A549 (cell line): Measurements from ENCODE around the gene ARHGEF18. TPM values are rescaled to one million over a fixed set of nuclear protein-coding genes. Genes with fewer than 3 reads are reported as not detected.

ENCODE experiments used
- ATAC-seq, 2 experiments: fragments of 200-7000 bp in 1 of 2; fragments of >200 bp in 1 of 2; cut with Nextera tagmentation in 1 of 2; cut with Tn5 transposase in 1 of 2; 3 replicates each; pipeline versions ENCODE4 v1.8.0 to v1.9.1; 2018 to 2020; ENCODE audit warnings: mild to moderate bottlenecking in 1 of 2, moderate library complexity in 1 of 2
- CTCF ChIA-PET: fragments of 300-600 bp; sonication (Branson Sonifier 250); formaldehyde crosslinking; extraction: SDS; loops from one replicate; lab custom pipeline; 2021; ENCODE audit warnings: antibody characterized with exemption, inconsistent platforms; lab: Yijun Ruan, JAX
- POLR2A ChIA-PET: fragments of 350-600 bp; formaldehyde crosslinking; extraction: SDS; loops from one replicate; lab custom pipeline; 2021; ENCODE audit warnings: antibody characterized with exemption, inconsistent platforms; lab: Yijun Ruan, JAX
- DNase-seq, 2 experiments: peaks; one replicate each; pipeline versions ENCODE4 v3.0.0 to v3.0.0-alpha.2; 2011 to 2016; ENCODE audit warnings: low read depth in 1 of 2, low spot score in 1 of 2
- FAIRE-seq: peaks from 2 replicates; lab custom pipeline; 2011; peaks lifted over from hg19 to GRCh38; lab: Jason Lieb, UNC
- H3K27ac ChIP-seq, 2 experiments: fragments of >200 bp; sonication (Bioruptor Twin); formaldehyde crosslinking; 3 replicates each; pipeline ENCODE4 v1.5.1; 2016 to 2017
- H3K4me1 ChIP-seq: fragments of >200 bp; sonication (Bioruptor Twin); formaldehyde crosslinking; 3 replicates; pipeline ENCODE4 v1.6.1; 2016
- H3K4me2 ChIP-seq: fragments of >200 bp; sonication (Bioruptor Twin); formaldehyde crosslinking; 3 replicates; pipeline ENCODE4 v1.6.1; 2016
- H3K4me3 ChIP-seq: fragments of >200 bp; sonication (Bioruptor Twin); formaldehyde crosslinking; 3 replicates; pipeline ENCODE4 v1.5.1; 2016
- H3K9me3 ChIP-seq: fragments of >200 bp; sonication (Bioruptor Twin); formaldehyde crosslinking; 3 replicates; pipeline ENCODE4 v1.6.1; 2016
- CHD4 ChIP-seq: fragments of 200-600 bp; sonication (generic); IDR thresholded peaks from 2 replicates; pipeline ENCODE4 v1.6.1; 2016; ENCODE audit warnings: antibody characterized with exemption, mild to moderate bottlenecking, borderline replicate concordance
- EHMT2 ChIP-seq: fragments of 200-600 bp; sonication (generic); IDR thresholded peaks from 2 replicates; pipeline ENCODE4 v1.6.1; 2016; ENCODE audit warnings: antibody characterized with exemption, low read depth, mild to moderate bottlenecking, moderate library complexity
- FOSB ChIP-seq: fragments of 250-450 bp; sonication (Bioruptor Pico); IDR thresholded peaks from 2 replicates; pipeline ENCODE4 v1.5.0; 2020; ENCODE audit warnings: mild to moderate bottlenecking, moderate library complexity
- GATA3 ChIP-seq: IDR thresholded peaks from 2 replicates; pipeline ENCODE4 v1.6.1; 2012; ENCODE audit warnings: borderline replicate concordance
- HDAC2 ChIP-seq: fragments of 200-600 bp; sonication (generic); IDR thresholded peaks from 2 replicates; pipeline ENCODE4 v1.6.1; 2016
- HOXB13 ChIP-seq: fragments of 250-450 bp; sonication (Bioruptor Pico); IDR thresholded peaks from 2 replicates; pipeline ENCODE4 v1.5.0; 2020; ENCODE audit warnings: low read depth, mild to moderate bottlenecking, moderate library complexity
- MAZ ChIP-seq: fragments of 150-350 bp; IDR thresholded peaks from 2 replicates; pipeline ENCODE4 v1.6.1; 2014; ENCODE audit warnings: antibody characterized with exemption, low read depth, low read length, borderline replicate concordance
- MYC ChIP-seq: IDR thresholded peaks from 2 replicates; pipeline ENCODE4 v1.6.1; 2012; ENCODE audit warnings: mild to moderate bottlenecking, inconsistent platforms, low read length, improper control_type of control experiment, borderline replicate concordance
- NPAS2 ChIP-seq: fragments of 250-450 bp; sonication (Bioruptor Pico); IDR thresholded peaks from 2 replicates; pipeline ENCODE4 v1.8.0; 2022; ENCODE audit warnings: mild to moderate bottlenecking, moderate library complexity, borderline replicate concordance
- NR3C1 ChIP-seq: fragments of >200 bp; sonication (Bioruptor Twin); formaldehyde crosslinking; IDR thresholded peaks from 3 replicates; pipeline ENCODE4 v1.6.1; 2017
- POLR2AphosphoS2 ChIP-seq: conservative IDR thresholded peaks from 2 replicates; pipeline ENCODE4 v1.6.1; 2012; ENCODE audit warnings: low read length, improper control_type of control experiment, inconsistent platforms
- RARB ChIP-seq: fragments of 250-450 bp; sonication (Bioruptor Pico); IDR thresholded peaks from 2 replicates; pipeline ENCODE4 v1.8.0; 2021; ENCODE audit warnings: mild to moderate bottlenecking, moderate library complexity
- RCOR1 ChIP-seq: fragments of 150-350 bp; IDR thresholded peaks from 2 replicates; pipeline ENCODE4 v1.6.1; 2014; ENCODE audit warnings: antibody characterized with exemption, low read length, low read depth
- RFX5 ChIP-seq: fragments of 450-650 bp; IDR thresholded peaks from 2 replicates; pipeline ENCODE4 v1.7.1; 2014; ENCODE audit warnings: antibody characterized with exemption, mild to moderate bottlenecking, moderate library complexity
- SREBF2 ChIP-seq: fragments of 450-650 bp; IDR thresholded peaks from 2 replicates; pipeline ENCODE4 v1.6.1; 2014; ENCODE audit warnings: mild to moderate bottlenecking, moderate library complexity
- ZNF302 ChIP-seq: fragments of 250-450 bp; sonication (Bioruptor Pico); IDR thresholded peaks from 2 replicates; pipeline ENCODE4 v1.9.0; 2021; ENCODE audit warnings: inconsistent platforms, mild to moderate bottlenecking, moderate library complexity
- WGBS: methylation state at CpG from one replicate; pipeline ENCODE4 v1.1.6; 2017; ENCODE audit errors: missing lambda C conversion rate; 5-methylcytosine and 5-hydroxymethylcytosine counted together
- polyA plus RNA-seq, 4 experiments: library from polyadenylated mRNA; depleted of rRNA in 3 of 4; stranded (reverse); fragments of >200 nt; fragmentation: RNase III in 1 of 4; extraction: RNeasy Plus Mini Kit Qiagen cat#74134 plus additional on column Dnase treatment in 1 of 4; gene quantifications; 2 replicates in 3 of 4; 3 replicates in 1 of 4; pipeline ENCODE4 v1.2.3, GENCODE V29; 2011 to 2017
- TF ChIP-seq, protein P1 (sequence below): fragments of >200 bp; sonication (Bioruptor Twin); formaldehyde crosslinking; IDR thresholded peaks from 3 replicates; pipeline ENCODE4 v1.6.1; 2016
- TF ChIP-seq, protein P2 (sequence below): fragments of >200 bp; sonication (Bioruptor Twin); formaldehyde crosslinking; IDR thresholded peaks from 2 replicates; pipeline ENCODE4 v1.6.1; 2016
- TF ChIP-seq, protein P3 (sequence below): fragments of 450-650 bp; IDR thresholded peaks from 2 replicates; pipeline ENCODE4 v1.6.1; 2014; ENCODE audit warnings: antibody characterized with exemption
- TF ChIP-seq, protein P4 (sequence below): fragments of >200 bp; sonication (Bioruptor Twin); formaldehyde crosslinking; IDR thresholded peaks from 3 replicates; pipeline ENCODE4 v1.5.1; 2016
- TF ChIP-seq, protein P5 (sequence below): fragments of 150-350 bp; IDR thresholded peaks from 2 replicates; pipeline ENCODE4 v1.6.1; 2014; ENCODE audit warnings: low read depth, mild to moderate bottlenecking, low read length

The ARHGEF18 gene
- polyA plus RNA-seq, 2 of the 4 experiments (the other 2 are of a cell fraction): 7.4 to 20.7 TPM

DNA sequence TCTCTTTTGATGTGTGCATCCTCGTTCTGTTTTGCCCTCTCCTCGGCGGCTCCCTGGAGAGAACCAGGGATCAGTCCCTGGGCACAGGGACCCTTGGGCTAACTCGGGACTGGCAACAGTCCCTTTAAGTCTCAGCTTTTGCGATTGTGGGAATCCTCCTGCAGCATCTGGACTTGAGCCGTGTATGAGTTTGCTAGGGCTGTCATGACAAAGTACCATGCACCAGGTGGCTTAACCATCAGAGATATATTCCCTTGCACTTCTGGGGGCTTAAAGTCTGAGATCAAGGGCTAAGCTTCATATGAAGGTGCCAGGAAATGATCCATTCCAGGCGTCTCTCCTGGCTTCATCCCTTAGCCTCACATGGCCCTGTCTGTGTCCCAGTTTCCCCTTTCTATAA, 34.5 kb downstream of the ARHGEF18 start:
- CTCF ChIA-PET: interaction anchor here (0.6 to 2.5 kb wide), 6 partner anchors 8 to 416 kb away, joined by 3 to 16 read pairs (median 4); no protein-coding TSS in a partner anchor
- no peak for FAIRE-seq
- DNase-seq: no peak
- Histone ChIP-seq H3K4me3 (no peak overlapping the region), H3K4me2 (no peak overlapping the region), H3K9me3 (no peaks in the 10 kb centered on the region)
- ATAC-seq: no peak
- WGBS: 75% methylated on average over 7 of the region's 7 CpGs
- TF ChIP-seq RCOR1: no peak
- TF ChIP-seq ZNF302: no peak
- TF ChIP-seq FOSB: no peak
- TF ChIP-seq EHMT2: no peak
- no peak for TF ChIP-seq HOXB13 (CRISPR knock-in tag)
- TF ChIP-seq SREBF2: no peak
- no peak for TF ChIP-seq HDAC2
- no peak for TF ChIP-seq POLR2AphosphoS2
- no peak for TF ChIP-seq CHD4
- TF ChIP-seq MAZ: no peak
- no peak for TF ChIP-seq NR3C1
- TF ChIP-seq RFX5: no peak
- TF ChIP-seq NPAS2 (CRISPR knock-in tag): no peak
- TF ChIP-seq, protein P1, sequence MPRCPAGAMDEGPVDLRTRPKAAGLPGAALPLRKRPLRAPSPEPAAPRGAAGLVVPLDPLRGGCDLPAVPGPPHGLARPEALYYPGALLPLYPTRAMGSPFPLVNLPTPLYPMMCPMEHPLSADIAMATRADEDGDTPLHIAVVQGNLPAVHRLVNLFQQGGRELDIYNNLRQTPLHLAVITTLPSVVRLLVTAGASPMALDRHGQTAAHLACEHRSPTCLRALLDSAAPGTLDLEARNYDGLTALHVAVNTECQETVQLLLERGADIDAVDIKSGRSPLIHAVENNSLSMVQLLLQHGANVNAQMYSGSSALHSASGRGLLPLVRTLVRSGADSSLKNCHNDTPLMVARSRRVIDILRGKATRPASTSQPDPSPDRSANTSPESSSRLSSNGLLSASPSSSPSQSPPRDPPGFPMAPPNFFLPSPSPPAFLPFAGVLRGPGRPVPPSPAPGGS: no peak
- TF ChIP-seq, all 56 proteins: peak for 0
- Histone ChIP-seq H3K27ac (no peak overlapping the region), H3K4me1 (peaks cover 13% of the 10 kb centered on the region; the same call in 2 of the 3 replicates)
- POLR2A ChIA-PET: no interaction called here

DNA sequence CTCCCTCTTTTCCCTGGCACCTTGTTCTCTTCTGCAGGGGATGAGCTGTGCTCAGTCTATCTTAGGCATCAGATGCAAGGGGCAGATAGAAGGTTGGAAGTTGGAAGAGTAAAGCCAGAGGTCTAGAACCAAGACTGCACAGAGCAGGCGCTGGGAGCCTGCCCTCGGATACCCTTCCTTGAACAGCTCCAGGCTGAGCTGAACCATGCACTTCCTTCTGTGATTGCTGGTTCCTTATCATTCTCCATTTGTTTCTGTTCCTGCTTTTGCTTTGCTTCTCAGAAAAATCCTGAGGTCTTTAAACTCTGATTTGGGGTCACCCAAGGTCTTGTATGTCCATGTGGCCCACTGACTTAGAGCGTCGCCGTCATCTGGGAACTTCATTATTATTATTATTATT, 36.3 kb downstream of the ARHGEF18 start:
- no peaks in the 10 kb centered on the region for H3K9me3 ChIP-seq
- no peak overlapping the region for H3K27ac ChIP-seq
- TF ChIP-seq, protein P1: no peak
- TF ChIP-seq, protein P2, sequence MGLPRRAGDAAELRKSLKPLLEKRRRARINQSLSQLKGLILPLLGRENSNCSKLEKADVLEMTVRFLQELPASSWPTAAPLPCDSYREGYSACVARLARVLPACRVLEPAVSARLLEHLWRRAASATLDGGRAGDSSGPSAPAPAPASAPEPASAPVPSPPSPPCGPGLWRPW: no peak
- TF ChIP-seq RFX5 (no peak), RARB (CRISPR knock-in tag) (no peak), MAZ (no peak), ZNF302 (no peak), CHD4 (no peak), GATA3 (no peak), MYC (no peak)
- TF ChIP-seq, protein P3, sequence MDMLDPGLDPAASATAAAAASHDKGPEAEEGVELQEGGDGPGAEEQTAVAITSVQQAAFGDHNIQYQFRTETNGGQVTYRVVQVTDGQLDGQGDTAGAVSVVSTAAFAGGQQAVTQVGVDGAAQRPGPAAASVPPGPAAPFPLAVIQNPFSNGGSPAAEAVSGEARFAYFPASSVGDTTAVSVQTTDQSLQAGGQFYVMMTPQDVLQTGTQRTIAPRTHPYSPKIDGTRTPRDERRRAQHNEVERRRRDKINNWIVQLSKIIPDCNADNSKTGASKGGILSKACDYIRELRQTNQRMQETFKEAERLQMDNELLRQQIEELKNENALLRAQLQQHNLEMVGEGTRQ: no peak
- TF ChIP-seq, protein P4, sequence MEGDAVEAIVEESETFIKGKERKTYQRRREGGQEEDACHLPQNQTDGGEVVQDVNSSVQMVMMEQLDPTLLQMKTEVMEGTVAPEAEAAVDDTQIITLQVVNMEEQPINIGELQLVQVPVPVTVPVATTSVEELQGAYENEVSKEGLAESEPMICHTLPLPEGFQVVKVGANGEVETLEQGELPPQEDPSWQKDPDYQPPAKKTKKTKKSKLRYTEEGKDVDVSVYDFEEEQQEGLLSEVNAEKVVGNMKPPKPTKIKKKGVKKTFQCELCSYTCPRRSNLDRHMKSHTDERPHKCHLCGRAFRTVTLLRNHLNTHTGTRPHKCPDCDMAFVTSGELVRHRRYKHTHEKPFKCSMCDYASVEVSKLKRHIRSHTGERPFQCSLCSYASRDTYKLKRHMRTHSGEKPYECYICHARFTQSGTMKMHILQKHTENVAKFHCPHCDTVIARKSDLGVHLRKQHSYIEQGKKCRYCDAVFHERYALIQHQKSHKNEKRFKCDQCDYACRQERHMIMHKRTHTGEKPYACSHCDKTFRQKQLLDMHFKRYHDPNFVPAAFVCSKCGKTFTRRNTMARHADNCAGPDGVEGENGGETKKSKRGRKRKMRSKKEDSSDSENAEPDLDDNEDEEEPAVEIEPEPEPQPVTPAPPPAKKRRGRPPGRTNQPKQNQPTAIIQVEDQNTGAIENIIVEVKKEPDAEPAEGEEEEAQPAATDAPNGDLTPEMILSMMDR: no peak
- TF ChIP-seq, protein P5, sequence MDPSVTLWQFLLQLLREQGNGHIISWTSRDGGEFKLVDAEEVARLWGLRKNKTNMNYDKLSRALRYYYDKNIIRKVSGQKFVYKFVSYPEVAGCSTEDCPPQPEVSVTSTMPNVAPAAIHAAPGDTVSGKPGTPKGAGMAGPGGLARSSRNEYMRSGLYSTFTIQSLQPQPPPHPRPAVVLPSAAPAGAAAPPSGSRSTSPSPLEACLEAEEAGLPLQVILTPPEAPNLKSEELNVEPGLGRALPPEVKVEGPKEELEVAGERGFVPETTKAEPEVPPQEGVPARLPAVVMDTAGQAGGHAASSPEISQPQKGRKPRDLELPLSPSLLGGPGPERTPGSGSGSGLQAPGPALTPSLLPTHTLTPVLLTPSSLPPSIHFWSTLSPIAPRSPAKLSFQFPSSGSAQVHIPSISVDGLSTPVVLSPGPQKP: no peak
- TF ChIP-seq, all 56 proteins: peak for 0
- Histone ChIP-seq H3K4me1 (peaks cover 13% of the 10 kb centered on the region; the same call in 2 of the 3 replicates), H3K4me3 (no peak overlapping the region), H3K4me2 (no peak overlapping the region)
- DNase-seq: no peak
- FAIRE-seq: no peak
- ChIA-PET CTCF (interaction anchor here (1.6 kb wide), 1 partner anchor 283 kb away, joined by 3 read pairs; no protein-coding TSS in a partner anchor), POLR2A (no interaction called here)
- WGBS: 94% methylated on average over 5 of the region's 5 CpGs
- no peak for ATAC-seq
